ENCODE measurements around the gene SPEF2. TPM values are rescaled to one million over a fixed set of nuclear protein-coding genes. Genes with fewer than 3 reads are reported as not detected.
A peak's percentile ranks its signal among the peaks of the same experiment; 100 is the strongest.
"Not testable (repeated sequence)": the region's sequence is repeated elsewhere in the genome, so short reads cannot be mapped to it uniquely, and the experiment has no call there.

The SPEF2 gene
- total RNA-seq, 1 donor from 2014 or later, result 3.4 TPM

- Mint-ChIP-seq H3K4me3 (ENCODE audit: unreplicated experiment) (no peak overlapping the region), H3K9me3 (ENCODE audit: unreplicated experiment) (no peaks in the 10 kb centered on the region), H3K4me1 (ENCODE audit: unreplicated experiment) (peaks cover 15% of the 10 kb centered on the region), H3K36me3 (ENCODE audit: low read depth, unreplicated experiment) (no peaks in the 10 kb centered on the region), H3K27me3 (ENCODE audit: unreplicated experiment) (peaks cover 1% of the 10 kb centered on the region), H3K27ac (ENCODE audit: unreplicated experiment) (no peak overlapping the region)
- no peak for DNase-seq (ENCODE audit: low spot score)
- no peak for TF ChIP-seq CTCF (IDR thresholded peaks at IDR 0.05; ENCODE audit: unreplicated experiment)
These were observed 237.5 kb downstream of the SPEF2 start for GRCh38 chr5:35855187-35855586.

DNA sequence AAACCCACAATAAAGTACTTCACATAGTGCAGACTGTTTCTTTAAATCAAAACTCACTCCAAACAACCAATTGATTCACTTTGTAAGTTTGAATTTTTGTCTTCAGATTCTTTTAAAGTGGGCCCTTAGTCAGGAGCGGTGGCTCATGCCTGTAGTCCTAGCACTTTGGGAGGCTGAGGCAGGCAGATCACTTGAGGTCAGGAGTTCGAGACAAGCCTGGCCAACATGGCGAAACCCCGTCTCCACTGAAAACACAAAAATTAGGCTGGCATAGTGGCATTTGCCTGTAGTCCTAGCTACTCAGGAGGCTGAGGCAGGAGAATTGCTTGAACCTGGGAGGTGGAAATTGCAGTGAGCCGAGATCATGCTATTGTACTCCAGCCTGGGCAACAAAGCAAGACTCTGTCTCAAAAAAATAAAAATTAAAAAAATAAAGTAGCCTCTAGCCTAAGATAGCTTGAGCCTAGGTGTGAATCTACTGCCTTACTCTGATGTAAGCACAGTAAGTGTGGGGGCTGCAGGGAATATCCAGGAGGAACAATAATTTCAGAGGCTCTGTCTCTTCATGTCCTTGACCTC is 238.6 kb downstream of the SPEF2 start:
- not testable (repeated sequence) for DNase-seq (ENCODE audit: low spot score); H3K36me3 Mint-ChIP-seq (ENCODE audit: low read depth, unreplicated experiment); H3K4me3 Mint-ChIP-seq (ENCODE audit: unreplicated experiment); H3K9me3 Mint-ChIP-seq (ENCODE audit: unreplicated experiment); H3K27ac Mint-ChIP-seq (ENCODE audit: unreplicated experiment); H3K27me3 Mint-ChIP-seq (ENCODE audit: unreplicated experiment)
- peaks cover 15% of the 10 kb centered on the region for H3K4me1 Mint-ChIP-seq (ENCODE audit: unreplicated experiment)

- Mint-ChIP-seq H3K36me3 (ENCODE audit: low read depth, unreplicated experiment) (no peaks in the 10 kb centered on the region), H3K27me3 (ENCODE audit: unreplicated experiment) (peaks cover 1% of the 10 kb centered on the region), H3K9me3 (ENCODE audit: unreplicated experiment) (no peaks in the 10 kb centered on the region), H3K27ac (ENCODE audit: unreplicated experiment) (peak within 1 kb of the TSS; percentile 1), H3K4me1 (ENCODE audit: unreplicated experiment) (peaks cover 15% of the 10 kb centered on the region), H3K4me3 (ENCODE audit: unreplicated experiment) (no peak within 1 kb of the TSS)
- TF ChIP-seq CTCF (IDR thresholded peaks at IDR 0.05; ENCODE audit: unreplicated experiment), result no peak
- no peak for DNase-seq (ENCODE audit: low spot score)
These were observed 239.2 kb downstream of the SPEF2 start, which contains the start of gene IL7R for GRCh38 chr5:35856765-35857351. Gene IL7R (plus strand): TSS chr5:35856891. CDS start chr5:35856978, 87 bp downstream.

DNA sequence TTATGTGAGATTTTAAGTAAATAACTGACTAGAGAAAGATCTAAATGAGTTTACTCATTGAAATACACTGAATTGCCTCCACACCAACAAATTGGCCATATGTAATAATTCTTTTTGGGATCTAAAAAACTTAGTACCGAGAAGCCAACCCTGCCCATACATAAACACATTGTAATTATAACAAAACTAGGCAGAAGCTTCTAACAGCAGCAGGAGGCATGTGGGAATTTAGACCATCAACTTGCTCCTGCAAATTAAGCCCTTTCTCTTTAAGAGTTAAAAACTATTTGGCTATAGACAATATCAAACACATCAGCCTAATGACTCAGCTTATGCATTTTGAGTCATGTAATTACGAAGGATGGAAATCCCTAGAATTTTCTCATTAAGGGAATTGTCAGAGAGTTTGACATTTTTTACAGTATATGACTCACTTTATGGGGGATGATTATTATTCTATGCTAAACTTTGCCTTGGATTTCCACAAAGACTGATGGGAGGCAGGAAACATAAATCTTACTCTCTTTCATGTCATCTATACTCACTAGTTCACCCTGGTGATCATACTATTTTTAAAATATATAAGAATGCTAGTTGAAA is 240.0 kb downstream of the SPEF2 start:
- no peak overlapping the region for H3K27ac Mint-ChIP-seq (ENCODE audit: unreplicated experiment)
- H3K9me3 Mint-ChIP-seq (ENCODE audit: unreplicated experiment), result no peaks in the 10 kb centered on the region
- no peak for TF ChIP-seq CTCF (IDR thresholded peaks at IDR 0.05; ENCODE audit: unreplicated experiment)
- no peak for DNase-seq (ENCODE audit: low spot score)
- H3K4me1 Mint-ChIP-seq (ENCODE audit: unreplicated experiment), result peaks cover 15% of the 10 kb centered on the region
- peaks cover 1% of the 10 kb centered on the region for H3K27me3 Mint-ChIP-seq (ENCODE audit: unreplicated experiment)
- H3K36me3 Mint-ChIP-seq (ENCODE audit: low read depth, unreplicated experiment), result no peaks in the 10 kb centered on the region
- H3K4me3 Mint-ChIP-seq (ENCODE audit: unreplicated experiment), result no peak overlapping the region

DNA sequence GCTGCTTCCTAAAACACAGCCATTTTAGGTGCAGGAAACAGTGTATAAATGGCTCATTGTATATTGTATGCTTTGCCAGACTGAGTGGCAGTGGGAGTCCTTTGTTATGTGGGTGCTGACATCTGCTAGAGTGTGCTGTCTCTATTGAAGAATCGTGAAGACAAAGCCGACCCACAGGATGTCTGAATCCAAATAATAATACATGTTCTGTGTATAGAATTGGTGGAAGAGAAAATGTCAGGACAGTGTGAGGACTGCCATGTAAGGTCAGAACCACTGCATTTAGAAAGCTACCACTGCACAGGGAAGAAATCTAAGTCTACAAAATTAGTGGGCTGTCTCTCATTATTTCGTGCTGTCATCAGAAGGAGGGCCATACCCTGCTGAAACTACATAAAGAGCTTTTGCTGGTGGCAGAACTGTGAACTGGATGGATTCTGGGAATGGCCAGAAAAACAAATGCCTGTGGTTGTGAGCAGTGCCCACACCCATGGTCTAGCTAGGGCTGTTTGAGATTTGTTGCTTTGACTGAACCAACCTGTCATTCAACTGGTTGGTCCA is 241.5 kb downstream of the SPEF2 start:
- Mint-ChIP-seq H3K4me3 (ENCODE audit: unreplicated experiment) (no peak overlapping the region), H3K9me3 (ENCODE audit: unreplicated experiment) (no peaks in the 10 kb centered on the region), H3K27ac (ENCODE audit: unreplicated experiment) (no peak overlapping the region), H3K36me3 (ENCODE audit: low read depth, unreplicated experiment) (no peaks in the 10 kb centered on the region), H3K4me1 (ENCODE audit: unreplicated experiment) (peaks cover 15% of the 10 kb centered on the region), H3K27me3 (ENCODE audit: unreplicated experiment) (peaks cover 1% of the 10 kb centered on the region)
- no peak for TF ChIP-seq CTCF (IDR thresholded peaks at IDR 0.05; ENCODE audit: unreplicated experiment)
- DNase-seq (ENCODE audit: low spot score), result no peak

Measured in endothelial cell (in vitro differentiated cells).